AG04450 (cell line): ENCODE measurements around the gene NBDY. TPM values are rescaled to one million over a fixed set of nuclear protein-coding genes. Genes with fewer than 3 reads are reported as not detected.

Source experiments
- CTCF ChIA-PET: fragments of 300-600, 350-600 bp; formaldehyde crosslinking; extraction: SDS; loops from one replicate; lab custom pipeline; 2022; ENCODE audit warnings: antibody characterized with exemption, inconsistent platforms; lab: Charles Lee
- POLR2A ChIA-PET: fragments of 350-600 bp; formaldehyde crosslinking; extraction: SDS; loops from one replicate; lab custom pipeline; 2021; ENCODE audit warnings: antibody characterized with exemption, inconsistent platforms; lab: Yijun Ruan, JAX
- DNase-seq: peaks from one replicate; pipeline ENCODE4 v3.0.0-alpha.2; 2011; ENCODE audit warnings: low read depth, low spot score
- H3K27ac ChIP-seq: one replicate; pipeline ENCODE4 v1.5.1; 2012; ENCODE audit warnings: low read depth, low read length, control low read depth
- H3K27me3 ChIP-seq: one replicate; pipeline ENCODE4 v1.6.0; 2012; ENCODE audit warnings: low read length; ENCODE audit not compliant: control insufficient read depth, insufficient read depth
- H3K4me3 ChIP-seq: 2 replicates; pipeline ENCODE4 v1.5.1; 2011; ENCODE audit warnings: mild to moderate bottlenecking, low read depth, low read length, control low read depth
- H3K9me3 ChIP-seq: 2 replicates; pipeline ENCODE4 v1.5.1; 2012; ENCODE audit warnings: low read length; ENCODE audit not compliant: control insufficient read depth, insufficient read depth
- polyA plus RNA-seq: library from polyadenylated mRNA; depleted of rRNA; stranded (reverse); fragments of >200 nt; gene quantifications from 2 replicates; pipeline ENCODE4 v1.2.3, GENCODE V29; 2011
- TF ChIP-seq, protein P1 (sequence below): IDR thresholded peaks from 2 replicates; pipeline ENCODE4 v1.5.1; 2011; ENCODE audit warnings: low read depth, low read length, control low read depth, inconsistent platforms

NBDY gene
- polyA plus RNA-seq, 1 experiment = 51.7 TPM

DNA sequence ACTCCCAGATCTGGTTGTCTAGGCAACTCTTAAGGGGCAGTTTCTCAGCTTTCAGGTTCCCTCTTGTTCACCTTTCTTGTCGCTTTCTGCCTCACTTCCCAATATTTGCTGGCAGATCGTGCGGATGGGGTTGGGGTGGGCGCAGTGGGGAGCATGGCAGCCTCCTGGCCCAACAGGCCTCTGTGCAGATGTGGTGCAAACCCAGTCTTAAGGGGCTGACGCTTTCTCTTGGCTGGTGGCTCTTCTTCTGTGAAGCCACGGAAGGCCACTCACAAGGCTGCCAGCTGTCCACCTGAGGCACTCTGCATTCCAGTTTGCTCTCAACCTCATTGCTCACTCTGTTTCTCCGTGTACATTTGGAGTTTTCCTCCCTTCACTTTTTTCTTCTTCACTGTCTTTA, 61.7 kb downstream of the NBDY start:
- CTCF ChIA-PET = no interaction called here
- POLR2A ChIA-PET = no interaction called here

DNA sequence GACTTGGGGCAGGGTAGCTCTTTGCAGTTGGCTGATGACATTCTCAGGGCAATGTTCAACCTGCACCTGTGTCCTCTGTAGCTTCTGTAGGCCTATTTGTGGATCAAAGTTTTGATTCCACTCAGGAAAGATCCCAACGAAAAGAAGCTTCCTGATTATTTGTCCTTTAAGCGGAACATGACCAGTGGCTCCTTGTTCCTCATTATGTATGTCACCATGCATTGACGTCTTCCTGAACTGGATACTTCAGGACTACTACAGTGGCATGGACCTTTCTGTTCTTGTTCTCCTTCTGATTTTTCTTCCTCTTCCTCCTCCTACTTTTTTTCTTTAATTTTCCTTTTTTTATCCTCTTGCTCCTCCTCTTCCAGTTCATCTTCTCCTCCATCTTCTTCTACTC, 62.4 kb downstream of the NBDY start:
- TF ChIP-seq, protein P1, sequence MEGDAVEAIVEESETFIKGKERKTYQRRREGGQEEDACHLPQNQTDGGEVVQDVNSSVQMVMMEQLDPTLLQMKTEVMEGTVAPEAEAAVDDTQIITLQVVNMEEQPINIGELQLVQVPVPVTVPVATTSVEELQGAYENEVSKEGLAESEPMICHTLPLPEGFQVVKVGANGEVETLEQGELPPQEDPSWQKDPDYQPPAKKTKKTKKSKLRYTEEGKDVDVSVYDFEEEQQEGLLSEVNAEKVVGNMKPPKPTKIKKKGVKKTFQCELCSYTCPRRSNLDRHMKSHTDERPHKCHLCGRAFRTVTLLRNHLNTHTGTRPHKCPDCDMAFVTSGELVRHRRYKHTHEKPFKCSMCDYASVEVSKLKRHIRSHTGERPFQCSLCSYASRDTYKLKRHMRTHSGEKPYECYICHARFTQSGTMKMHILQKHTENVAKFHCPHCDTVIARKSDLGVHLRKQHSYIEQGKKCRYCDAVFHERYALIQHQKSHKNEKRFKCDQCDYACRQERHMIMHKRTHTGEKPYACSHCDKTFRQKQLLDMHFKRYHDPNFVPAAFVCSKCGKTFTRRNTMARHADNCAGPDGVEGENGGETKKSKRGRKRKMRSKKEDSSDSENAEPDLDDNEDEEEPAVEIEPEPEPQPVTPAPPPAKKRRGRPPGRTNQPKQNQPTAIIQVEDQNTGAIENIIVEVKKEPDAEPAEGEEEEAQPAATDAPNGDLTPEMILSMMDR = no peak
- Histone ChIP-seq H3K27me3 (no peaks in the 10 kb centered on the region), H3K4me3 (no peak overlapping the region), H3K27ac (no peak overlapping the region), H3K9me3 (no peaks in the 10 kb centered on the region)
- DNase-seq = no peak
- POLR2A ChIA-PET = no interaction called here
- CTCF ChIA-PET = no interaction called here

More for the DNA sequence above, 61.7 kb downstream of the NBDY start:
- no peak for DNase-seq
- Histone ChIP-seq H3K27ac (no peak overlapping the region), H3K4me3 (no peak overlapping the region), H3K9me3 (no peaks in the 10 kb centered on the region), H3K27me3 (no peaks in the 10 kb centered on the region)
- TF ChIP-seq, protein P1 = no peak

DNA sequence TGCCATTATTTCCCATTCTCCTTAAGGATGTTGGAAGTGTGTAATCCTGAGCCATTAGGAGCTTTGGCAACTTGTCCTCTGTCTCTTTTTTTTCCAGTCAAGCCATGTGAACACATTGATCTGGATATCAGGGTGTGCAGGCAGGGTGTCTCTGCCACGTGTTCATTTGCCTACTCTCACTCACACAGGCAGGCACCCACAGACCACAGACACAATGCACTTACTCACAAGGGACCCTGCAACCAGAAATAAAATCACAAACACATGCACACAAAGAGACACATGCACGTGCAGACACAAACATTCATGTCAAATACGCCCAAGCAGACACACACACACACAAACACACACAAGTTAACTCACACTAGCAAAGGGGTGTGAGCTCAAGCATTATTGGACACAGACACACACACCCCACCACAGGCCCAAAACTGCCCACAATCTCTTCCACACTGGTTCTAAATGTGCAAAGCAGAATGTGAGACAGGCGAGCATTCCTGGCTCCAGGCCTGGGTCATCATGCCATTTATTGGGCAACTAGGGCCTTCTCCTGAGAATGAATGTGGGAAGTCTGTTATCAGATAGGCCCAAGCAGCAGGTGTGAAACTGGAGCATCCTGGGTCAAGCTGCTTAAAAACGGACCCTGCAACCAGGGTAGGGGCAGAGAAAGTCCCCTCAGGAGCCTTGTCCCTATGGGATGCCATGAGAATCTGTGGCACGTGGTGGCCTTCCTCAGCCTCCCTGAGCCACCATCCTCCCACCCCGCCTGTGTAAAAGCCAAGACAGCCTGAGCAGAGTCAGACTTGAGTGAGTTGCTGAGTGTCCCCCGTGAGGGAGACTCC, 63.4 kb downstream of the NBDY start:
- TF ChIP-seq, protein P1 = no peak

DNA sequence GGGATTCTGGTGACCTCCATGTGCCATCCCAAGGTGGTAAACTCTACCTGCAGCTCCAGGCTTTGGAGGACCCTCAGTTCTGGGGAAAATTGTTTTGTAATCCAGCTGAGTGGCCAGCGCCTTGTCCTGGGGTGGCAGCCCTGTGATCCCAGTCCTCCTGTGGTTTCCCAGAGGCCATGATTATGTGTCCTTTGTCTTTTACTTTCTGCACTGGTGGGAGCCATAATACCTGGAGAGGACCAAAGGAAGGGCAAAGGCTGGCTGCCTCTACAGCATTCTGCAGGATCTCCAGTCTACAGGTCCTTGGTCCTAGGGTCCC, 64.0 kb downstream of the NBDY start:
- no peaks in the 10 kb centered on the region for H3K9me3 ChIP-seq
- TF ChIP-seq, protein P1 = no peak
- POLR2A ChIA-PET = no interaction called here
- DNase-seq = no peak
- CTCF ChIA-PET = interaction anchor here (1.3 kb wide), 1 partner anchor 10 kb away, joined by 4 read pairs; no protein-coding TSS in a partner anchor
- no peak overlapping the region for H3K4me3 ChIP-seq
- H3K27me3 ChIP-seq = no peaks in the 10 kb centered on the region
- H3K27ac ChIP-seq = no peak overlapping the region

More for the DNA sequence above, 63.4 kb downstream of the NBDY start:
- ChIA-PET CTCF (interaction anchor here (0.6 kb wide), 1 partner anchor 697 kb away, joined by 3 read pairs; no protein-coding TSS in a partner anchor), POLR2A (no interaction called here)
- DNase-seq = no peak
- no peak overlapping the region for H3K27ac ChIP-seq
- H3K27me3 ChIP-seq = no peaks in the 10 kb centered on the region
- H3K4me3 ChIP-seq = no peak overlapping the region
- H3K9me3 ChIP-seq = no peaks in the 10 kb centered on the region
